Medulla oblongata (tissue), 1 donor: ENCODE measurements around the gene LGALS9C.
"Not testable (repeated sequence)": the region's sequence is repeated elsewhere in the genome, so short reads cannot be mapped to it uniquely, and the experiment has no call there.

ENCODE experiments used
- DNase-seq: peaks from one replicate; pipeline ENCODE4 v3.0.0-alpha.2; 2015; ENCODE audit errors: extremely low spot score

The LGALS9C gene

DNA sequence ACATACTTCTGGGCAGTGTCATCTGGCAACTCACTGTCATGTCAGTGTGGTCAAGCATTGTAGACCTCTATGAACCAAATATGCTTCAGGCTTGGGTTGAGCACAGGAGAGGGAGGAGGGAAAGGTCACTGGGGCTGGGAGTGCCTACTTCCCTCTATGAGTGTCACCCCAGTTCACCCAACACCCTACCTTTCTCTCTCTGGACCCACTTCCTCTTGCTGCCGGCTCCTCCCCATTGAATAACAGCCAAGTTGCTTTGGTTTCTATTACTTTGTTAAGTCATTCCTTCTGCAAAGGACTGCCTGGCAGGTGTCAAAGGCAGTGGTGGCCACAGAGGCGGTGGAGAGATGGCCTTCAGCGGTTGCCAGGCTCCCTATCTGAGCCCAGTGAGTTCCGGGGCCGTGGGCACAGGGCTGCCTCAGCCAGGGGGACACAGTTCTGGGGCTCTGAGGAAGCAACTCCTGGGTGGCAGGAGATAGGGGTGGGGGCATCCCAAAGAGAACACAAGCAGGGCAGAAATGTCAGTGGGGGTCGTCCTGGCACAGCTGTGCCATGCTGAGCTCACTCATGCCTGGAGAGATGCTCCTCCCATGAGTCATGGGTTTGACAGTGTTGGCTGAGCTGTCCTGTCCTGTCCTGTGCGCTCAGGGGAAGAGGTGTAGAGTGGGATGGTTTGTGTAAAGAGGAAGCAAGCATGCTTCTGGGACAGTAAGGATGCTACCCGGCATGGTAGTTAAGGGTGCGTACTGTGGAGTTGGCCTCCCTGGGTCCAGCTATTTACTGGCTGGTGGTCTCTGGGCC lies at the start of gene LGALS9C:
Gene LGALS9C (plus strand): TSS at position 282 of the 801 bp plus-strand sequence. CDS start 66 bp downstream, at position 348.
- peak; percentile 2 for DNase-seq

DNA sequence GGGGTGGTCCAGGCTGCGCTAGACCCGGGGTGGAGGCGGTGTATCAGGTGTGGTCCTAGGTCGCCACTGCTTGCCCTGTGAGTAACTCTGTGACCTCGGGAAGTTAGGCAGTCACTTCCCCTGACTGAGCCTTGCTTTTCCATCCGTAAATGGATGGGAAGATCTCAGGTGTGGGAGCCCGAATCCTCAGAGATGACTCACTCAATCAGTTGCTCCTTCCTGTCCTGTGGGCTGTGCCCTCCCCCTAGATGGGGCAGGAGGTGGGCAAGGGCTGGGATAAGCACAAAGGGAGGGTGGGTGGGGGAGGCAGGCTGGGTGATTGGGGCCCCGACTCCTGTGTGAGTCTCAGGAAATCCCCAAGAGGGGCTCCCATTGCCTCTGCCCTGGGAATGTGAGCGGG lies 44.4 kb upstream of the LGALS9C start:
- not testable (repeated sequence) for DNase-seq

DNA sequence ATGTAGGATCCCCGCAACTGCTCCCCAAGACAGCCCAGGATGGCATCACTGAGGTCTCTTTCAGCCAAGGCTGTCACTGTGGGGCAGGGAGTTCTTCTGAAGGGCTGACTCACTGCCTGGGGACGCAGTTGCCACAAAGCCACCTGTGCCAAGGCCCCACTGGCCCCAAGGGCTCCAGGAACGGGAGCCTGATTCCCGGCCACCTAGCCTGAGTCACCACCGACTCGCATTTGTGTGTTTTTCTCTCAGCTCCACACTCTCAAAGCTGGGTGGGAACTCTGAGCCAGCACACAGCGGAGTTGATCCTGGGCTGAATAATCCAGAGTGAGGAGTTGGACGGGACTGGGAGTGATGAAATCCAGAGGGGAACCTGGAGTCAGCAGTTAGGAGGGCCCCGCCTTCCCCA lies 37.1 kb upstream of the LGALS9C start:
- not testable (repeated sequence) for DNase-seq

DNA sequence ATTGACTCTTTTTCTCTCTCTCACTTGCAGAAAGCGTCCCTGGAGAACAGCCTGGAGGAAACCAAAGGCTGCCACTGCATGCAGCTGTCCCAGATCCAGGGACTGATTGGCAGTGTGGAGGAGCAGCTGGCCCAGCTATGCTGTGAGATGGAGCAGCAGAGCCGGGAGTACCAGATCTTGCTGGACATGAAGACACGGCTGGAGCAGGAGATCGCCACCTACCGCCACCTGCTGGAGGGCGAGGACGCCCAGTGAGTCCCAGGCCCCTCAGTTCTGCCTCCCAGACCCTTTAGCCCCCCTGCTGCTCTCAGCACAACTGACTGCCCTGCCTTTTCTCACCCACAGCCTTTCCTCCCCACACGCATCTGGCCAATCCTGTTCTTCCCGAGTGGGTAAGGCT lies 34.5 kb upstream of the LGALS9C start:
- DNase-seq = not testable (repeated sequence)

DNA sequence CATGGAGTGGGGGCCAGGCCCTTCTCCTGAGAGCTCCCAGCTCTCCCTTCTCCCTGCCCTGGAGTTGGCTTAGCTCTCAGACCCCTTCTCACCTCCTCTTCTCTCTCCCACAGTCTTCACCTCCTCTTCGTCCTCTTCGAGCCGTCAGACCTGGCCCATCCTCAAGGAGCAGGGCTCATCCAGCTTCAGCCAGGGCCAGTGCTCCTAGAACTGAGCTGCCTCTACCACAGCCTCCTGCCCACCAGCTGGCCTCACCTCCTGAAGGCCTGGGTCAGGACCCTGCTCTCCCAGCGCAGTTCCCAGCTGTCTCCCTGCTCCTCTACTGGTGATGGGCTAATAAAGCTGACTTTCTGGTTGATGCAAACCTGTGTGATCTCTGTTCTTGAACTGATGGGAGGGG lies 34.1 kb upstream of the LGALS9C start:
- not testable (repeated sequence) for DNase-seq

GRCh38 chr17:18447476-18448205 lies 28.9 kb upstream of the LGALS9C start:
- DNase-seq = not testable (repeated sequence)

- DNase-seq = not testable (repeated sequence)
Measured at GRCh38 chr17:18448311-18448710, 28.3 kb upstream of the LGALS9C start.

DNA sequence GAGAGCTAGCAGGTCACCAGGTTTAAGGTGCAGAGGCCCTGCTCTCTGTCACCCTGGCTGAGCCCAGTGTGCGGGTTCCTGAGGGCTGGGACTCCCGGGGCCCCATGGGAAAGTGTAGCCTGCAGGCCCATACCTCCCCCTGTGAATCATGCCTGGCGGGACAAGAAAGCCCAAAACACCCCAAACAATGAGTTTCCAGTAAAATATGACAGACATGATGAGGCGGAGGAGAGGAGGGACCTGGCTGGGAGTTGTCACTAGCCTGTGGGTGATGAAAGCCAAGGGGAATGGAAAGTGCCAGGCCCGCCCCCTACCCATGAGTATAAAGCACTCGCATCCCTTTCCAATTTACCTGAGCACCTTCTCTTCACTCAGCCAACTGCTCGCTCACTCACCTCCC lies 26.8 kb upstream of the LGALS9C start:
- not testable (repeated sequence) for DNase-seq

GRCh38 chr17:18450998-18451397 lies 25.6 kb upstream of the LGALS9C start:
- not testable (repeated sequence) for DNase-seq

- not testable (repeated sequence) for DNase-seq
Measured at GRCh38 chr17:18451969-18452368, 24.6 kb upstream of the LGALS9C start.

GRCh38 chr17:18459035-18459434 lies 17.6 kb upstream of the LGALS9C start:
- not testable (repeated sequence) for DNase-seq

DNA sequence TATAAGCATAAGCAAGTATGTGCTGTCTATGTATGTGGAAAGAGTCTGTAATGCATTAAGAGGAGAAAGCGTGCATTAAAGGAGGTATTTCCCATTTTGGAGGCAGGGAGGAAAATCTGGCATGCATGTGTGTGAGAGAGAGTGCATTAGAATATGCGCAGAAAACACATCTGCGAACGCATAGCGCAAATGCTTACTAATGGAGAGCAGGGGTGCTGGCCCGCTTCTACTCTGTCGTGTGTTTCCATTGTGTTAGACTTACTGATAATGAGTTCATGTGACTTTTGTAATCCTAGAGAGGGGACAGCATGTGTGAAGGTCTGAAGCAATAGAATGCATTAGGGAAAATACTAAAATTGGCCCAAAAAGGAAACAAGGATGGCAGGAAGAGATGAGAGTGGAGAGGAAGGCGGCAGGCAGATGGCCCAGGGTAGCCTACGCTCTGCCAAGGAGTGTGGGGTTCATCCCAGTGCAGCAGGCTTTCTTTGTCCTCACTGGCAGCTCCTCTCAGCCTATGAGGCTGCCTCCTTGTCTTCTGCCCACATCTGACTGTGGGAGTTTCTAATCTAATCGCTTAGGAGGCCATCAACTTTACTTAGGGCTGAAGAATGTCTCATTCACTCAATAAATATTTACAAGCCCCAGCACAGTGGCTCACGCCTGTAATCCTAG lies 12.6 kb upstream of the LGALS9C start:
- not testable (repeated sequence) for DNase-seq

DNA sequence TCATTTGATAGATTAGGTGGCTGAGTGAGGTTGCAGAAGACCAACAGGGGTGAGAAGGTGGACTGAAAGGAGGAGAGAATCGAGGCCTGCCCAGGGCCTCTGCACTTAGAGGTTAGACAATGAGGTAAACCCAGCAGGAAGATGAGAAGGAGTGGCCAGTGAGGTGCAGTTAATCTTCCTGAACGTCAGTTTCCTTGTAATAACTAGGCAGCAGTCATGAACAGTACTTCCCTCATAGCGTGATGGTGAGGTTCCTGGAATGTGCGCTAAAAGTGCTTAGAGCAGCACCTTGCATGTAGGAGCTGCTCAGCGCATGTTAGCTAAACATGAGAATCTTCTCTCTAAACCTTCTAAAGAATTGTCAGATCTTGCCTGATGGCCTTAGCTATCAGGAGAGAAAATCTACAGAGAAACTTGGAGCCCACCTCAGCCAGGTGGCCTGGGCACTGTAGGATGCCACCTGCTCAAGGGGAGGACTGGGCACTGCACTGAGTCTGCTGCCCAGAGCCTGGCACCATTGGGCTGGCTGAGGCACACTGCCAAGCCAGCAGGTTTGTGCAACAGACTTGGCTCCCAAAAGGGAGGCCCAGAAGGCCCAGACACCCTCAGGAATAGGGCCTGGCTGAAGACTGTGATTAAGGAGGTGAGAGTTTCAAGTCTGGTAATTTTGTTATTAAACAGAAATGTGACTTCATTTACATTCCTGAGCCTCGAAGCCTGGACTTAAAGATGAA lies 10.2 kb upstream of the LGALS9C start:
- not testable (repeated sequence) for DNase-seq

DNA sequence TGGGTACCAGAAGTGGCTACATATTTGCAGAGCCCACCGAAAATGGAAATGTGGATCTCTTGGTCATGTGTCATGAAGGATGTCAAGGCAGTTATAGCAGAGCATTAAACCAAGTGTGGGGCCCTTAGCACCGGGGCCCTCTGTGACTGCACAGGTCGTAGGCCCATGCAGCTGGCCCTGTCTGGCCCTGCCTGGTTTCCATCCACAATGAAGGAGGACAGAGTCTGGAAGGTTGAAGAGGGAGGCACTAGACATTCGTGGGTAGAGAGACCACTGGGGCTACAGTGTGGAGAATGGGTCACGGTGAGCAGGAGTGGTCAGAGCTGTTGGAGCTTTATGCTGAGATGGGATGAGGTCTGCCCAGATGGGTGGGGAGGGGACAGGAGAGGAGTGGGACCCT lies 9.6 kb upstream of the LGALS9C start:
- DNase-seq = not testable (repeated sequence)

DNA sequence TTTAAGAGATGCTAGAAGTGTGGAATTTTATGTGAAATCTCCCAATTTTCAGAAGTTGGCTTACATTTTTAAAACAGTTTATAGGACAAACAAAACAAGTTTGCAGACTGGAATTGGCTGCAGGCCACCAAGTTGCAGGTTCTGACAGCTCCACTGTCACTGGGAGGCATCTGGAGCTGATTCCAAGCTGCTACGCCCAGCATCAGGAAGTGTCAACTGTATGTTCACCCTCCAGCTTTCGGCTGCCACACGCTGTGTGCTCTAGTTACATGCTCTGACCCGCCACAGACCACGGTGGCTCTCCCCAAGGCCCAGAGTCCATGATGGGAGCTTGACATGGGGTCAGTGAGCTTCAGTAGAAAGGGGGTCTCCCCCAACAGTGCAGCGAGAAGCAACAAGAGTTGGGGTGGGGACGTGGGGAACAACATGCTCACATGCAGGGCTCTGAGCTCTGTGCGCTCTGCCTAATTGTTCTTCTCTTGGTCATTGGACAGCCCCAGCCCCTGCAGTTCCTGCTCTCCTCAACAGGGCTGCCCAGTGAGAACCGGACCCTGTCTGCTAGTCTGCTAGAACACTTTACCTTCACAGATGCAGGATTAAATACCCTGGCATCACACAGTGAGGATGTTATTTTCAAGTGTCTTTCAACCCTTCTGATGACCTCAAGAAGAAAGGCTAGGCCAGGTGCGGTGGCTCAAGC lies 8.0 kb upstream of the LGALS9C start:
- DNase-seq = not testable (repeated sequence)

DNA sequence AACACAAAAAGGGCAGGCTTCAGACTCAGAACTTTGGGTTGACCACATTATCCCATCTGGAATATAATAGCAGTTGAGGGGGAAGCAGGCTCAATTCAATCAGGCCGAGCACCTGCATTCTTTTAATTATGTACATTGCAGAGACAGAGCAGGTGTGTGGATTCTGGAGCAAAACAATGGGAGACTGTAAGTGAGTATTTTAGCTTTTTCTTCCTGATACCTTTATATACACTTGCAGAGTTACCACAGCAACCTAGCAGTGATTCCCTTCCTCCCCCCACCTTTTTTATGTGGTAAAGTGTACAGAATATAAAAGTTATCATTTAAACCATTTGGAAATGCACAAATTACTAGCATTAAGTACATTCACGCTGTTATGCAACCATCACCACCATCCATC lies 6.8 kb upstream of the LGALS9C start:
- DNase-seq = not testable (repeated sequence)

DNA sequence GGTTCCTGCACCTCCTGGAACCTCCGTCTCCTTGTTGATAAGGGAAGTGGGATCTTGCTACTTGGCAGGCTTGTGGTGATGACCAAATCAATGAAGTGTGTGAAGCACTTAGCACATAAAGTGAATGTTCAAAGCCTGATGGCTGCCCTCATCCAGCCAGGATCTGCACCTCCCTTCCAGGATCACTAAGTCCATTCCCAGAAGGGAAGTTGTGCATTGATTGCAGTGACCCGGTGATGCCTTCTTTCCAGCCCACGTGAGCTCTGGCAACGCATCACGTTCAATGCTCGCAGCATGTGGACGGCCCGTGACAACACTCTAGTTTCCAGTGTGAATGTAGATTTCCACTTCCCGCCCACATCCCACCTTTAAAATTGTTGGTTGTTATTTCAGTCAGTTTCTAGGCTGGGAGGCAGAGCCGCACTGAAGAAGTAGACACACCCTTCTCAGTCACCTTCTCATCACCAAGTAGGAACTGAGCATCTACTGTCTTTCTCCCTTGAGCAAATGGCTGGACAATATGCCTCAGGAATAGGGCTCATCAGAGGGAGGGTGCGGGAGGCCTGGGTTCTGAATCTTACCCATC lies 6.2 kb upstream of the LGALS9C start:
- DNase-seq = not testable (repeated sequence)

DNA sequence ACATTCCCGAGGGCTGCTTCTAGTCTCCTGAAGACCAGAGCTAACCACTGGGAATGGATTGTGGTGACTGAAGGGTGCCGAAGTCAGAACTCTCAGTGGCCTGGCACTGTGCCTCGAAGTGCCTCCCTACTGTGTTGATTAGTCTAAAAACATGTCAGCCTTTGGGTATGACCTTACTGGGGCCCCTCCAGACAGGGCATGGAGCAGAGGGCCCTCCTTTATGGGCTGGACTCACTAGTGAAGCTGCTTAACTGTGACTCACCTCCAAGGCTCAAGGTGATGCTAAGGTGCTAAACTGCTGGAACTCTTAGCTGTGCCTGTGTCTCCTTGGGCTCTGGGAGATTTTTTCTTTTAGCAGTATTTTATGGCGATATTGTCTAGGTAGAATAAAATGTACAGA lies 2.6 kb upstream of the LGALS9C start:
- not testable (repeated sequence) for DNase-seq

DNA sequence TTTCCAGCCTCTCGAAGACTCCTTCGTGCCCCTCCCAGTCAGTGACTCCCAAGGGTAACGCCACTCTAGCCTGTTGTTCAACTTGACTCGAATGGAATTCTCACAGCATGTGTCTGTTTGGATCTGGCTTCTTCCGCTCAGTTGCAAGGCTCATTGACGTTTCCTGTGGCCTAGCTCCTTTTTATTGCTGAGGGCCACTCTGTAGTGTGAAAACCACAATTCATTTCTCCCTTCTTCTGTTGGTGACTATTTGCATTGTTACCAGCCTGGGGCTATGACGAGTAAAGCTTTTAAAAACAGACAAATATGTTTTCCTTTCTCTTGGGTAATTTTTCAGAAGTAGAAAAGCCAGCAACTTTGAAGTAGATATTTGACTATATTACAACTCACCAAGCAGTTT lies 1.8 kb upstream of the LGALS9C start:
- not testable (repeated sequence) for DNase-seq

DNA sequence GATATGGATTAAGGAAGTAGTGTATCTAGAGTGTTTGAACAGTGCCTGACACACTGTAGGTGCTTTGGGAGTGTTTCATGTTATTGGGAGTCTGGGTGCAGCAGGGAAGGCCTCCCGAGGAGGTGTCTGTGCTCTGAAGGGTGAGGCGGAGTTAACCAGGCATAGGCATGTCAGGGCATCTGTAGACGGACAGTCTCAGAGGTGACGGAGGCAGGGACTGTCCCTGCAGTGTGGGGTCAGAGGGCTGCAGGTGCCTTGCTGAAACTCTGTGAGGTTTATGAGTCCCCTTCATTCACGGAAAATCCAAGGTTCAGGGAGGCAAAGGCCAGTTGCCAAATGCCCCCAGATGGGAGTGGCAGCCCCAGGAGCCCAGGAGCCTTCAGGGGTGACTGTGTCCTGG lies 778 bp downstream of the LGALS9C start:
- not testable (repeated sequence) for DNase-seq
